HepG2 (cell line): ENCODE data around the gene DNAJC10. TPM values are rescaled to one million over a fixed set of nuclear protein-coding genes. Genes with fewer than 3 reads are reported as not detected.
A peak's percentile ranks its signal among the peaks of the same experiment; 100 is the strongest.

Experiments used
- ATAC-seq: fragments of 200-7000 bp; cut with Tn5 transposase; 3 replicates; pipeline ENCODE4 v1.9.1; 2020; ENCODE audit warnings: mild to moderate bottlenecking, moderate library complexity
- BruUV-seq: library from RNA; stranded (reverse); fragments of 400-500 nt; replicated peaks from 2 replicates; lab custom pipeline; 2021; lab: Mats Ljungman, UMichigan
- CTCF ChIA-PET: fragments of 300-600 bp; formaldehyde crosslinking; extraction: SDS; loops from one replicate; lab custom pipeline; 2021; ENCODE audit warnings: low total read pairs, inconsistent platforms, low intra/inter-chr PET ratio; lab: Yijun Ruan, JAX
- POLR2A ChIA-PET: fragments of 350-600 bp; sonication (Branson Sonifier 250); formaldehyde crosslinking; loops from one replicate; lab custom pipeline; 2020; ENCODE audit warnings: antibody characterized with exemption, inconsistent platforms; lab: Yijun Ruan, JAX
- DNase-seq: peaks from one replicate; pipeline ENCODE4 v3.0.0-alpha.2; 2015; ENCODE audit warnings: low spot score
- FAIRE-seq: peaks from 3 replicates; lab custom pipeline; 2011; peaks lifted over from hg19 to GRCh38; lab: Jason Lieb, UNC
- H2AFZ ChIP-seq: one replicate; pipeline ENCODE4 v1.6.1; 2011; ENCODE audit warnings: low read length, inconsistent platforms
- H3K27ac ChIP-seq: fragments of 300-600 bp; 3 replicates; pipeline ENCODE4 v1.8.0; 2011; ENCODE audit warnings: mixed run types, mild to moderate bottlenecking, mixed read lengths, low read length, inconsistent platforms; ENCODE audit not compliant: insufficient read depth; ENCODE audit errors: extremely low read length
- H3K27me3 ChIP-seq, 2 experiments: fragments of 200-600 bp in 1 of 2; 2 replicates in 1 of 2; 3 replicates in 1 of 2; pipeline versions ENCODE4 v1.6.0 to v1.8.0; 2011; ENCODE audit warnings: low read length in 2 of 2, mild to moderate bottlenecking in 2 of 2, moderate library complexity in 2 of 2, inconsistent platforms in 1 of 2; ENCODE audit not compliant: insufficient read depth in 2 of 2, control insufficient read depth in 1 of 2
- H3K36me3 ChIP-seq, 2 experiments: fragments of 200-600 bp in 1 of 2; replicated peaks in 1 of 2; 2 replicates in 1 of 2; 3 replicates in 1 of 2; pipeline versions ENCODE4 v1.5.1 to v1.8.0; 2011; ENCODE audit warnings: low read length in 2 of 2, inconsistent platforms in 1 of 2; ENCODE audit not compliant: insufficient read depth in 2 of 2, control insufficient read depth in 1 of 2
- H3K4me1 ChIP-seq: 2 replicates; pipeline ENCODE4 v1.5.1; 2012; ENCODE audit warnings: low read length, inconsistent platforms; ENCODE audit not compliant: insufficient read depth
- H3K4me2 ChIP-seq: 2 replicates; pipeline ENCODE4 v1.6.0; 2011; ENCODE audit warnings: low read depth, low read length, inconsistent platforms
- H3K4me3 ChIP-seq, 3 experiments: fragments of 200-600 bp in 1 of 3; sonication (generic), shearing (Covaris generic) in 1 of 3; replicated peaks in 1 of 3; 2 replicates each; pipeline ENCODE4 v1.5.1; 2011 to 2016; ENCODE audit warnings: low read length in 3 of 3, inconsistent platforms in 2 of 3, low read depth in 2 of 3, mild to moderate bottlenecking in 2 of 3, control low read depth in 1 of 3, mixed read lengths in 1 of 3; ENCODE audit not compliant: insufficient read depth in 1 of 3
- H3K79me2 ChIP-seq: one replicate; pipeline ENCODE4 v1.6.1; 2011; ENCODE audit warnings: low read length, inconsistent platforms; ENCODE audit not compliant: insufficient read depth
- H3K9ac ChIP-seq: 2 replicates; pipeline ENCODE4 v1.6.0; 2011; ENCODE audit warnings: mild to moderate bottlenecking, low read depth, low read length, inconsistent platforms; ENCODE audit not compliant: insufficient read depth
- H3K9me3 ChIP-seq: 2 replicates; pipeline ENCODE4 v1.5.1; 2012; ENCODE audit warnings: mild to moderate bottlenecking, low read length
- H4K20me1 ChIP-seq: 2 replicates; pipeline ENCODE4 v1.6.0; 2011; ENCODE audit warnings: inconsistent platforms, mild to moderate bottlenecking, low read length, moderate library complexity; ENCODE audit not compliant: insufficient read depth
- FOXO1 ChIP-seq: sonication (generic); formaldehyde crosslinking; IDR thresholded peaks from 2 replicates; pipeline ENCODE4 v1.4.0; 2020; ENCODE audit warnings: missing genetic modification reagents
- MAFF ChIP-seq: IDR thresholded peaks from 2 replicates; pipeline ENCODE4 v1.6.1; 2011; ENCODE audit warnings: low read depth, low read length, improper control_type of control experiment
- PHF8 ChIP-seq: sonication (generic); formaldehyde crosslinking; IDR thresholded peaks from 2 replicates; pipeline ENCODE4 v1.5.0; 2020; ENCODE audit warnings: missing genetic modification reagents
- RELA ChIP-seq: sonication (generic); formaldehyde crosslinking; IDR thresholded peaks from 2 replicates; pipeline ENCODE4 v1.4.0; 2020; ENCODE audit warnings: missing genetic modification reagents
- SIX1 ChIP-seq: sonication (generic); formaldehyde crosslinking; IDR thresholded peaks from 2 replicates; pipeline ENCODE4 v1.4.0; 2020; ENCODE audit warnings: missing genetic modification reagents, borderline replicate concordance
- TAF15 ChIP-seq: fragments of 200-400 bp; formaldehyde crosslinking; IDR thresholded peaks from one replicate; pipeline ENCODE4 v1.6.1; 2018; ENCODE audit warnings: mild to moderate bottlenecking, low read depth, low read length; ENCODE audit not compliant: poor library complexity, severe bottlenecking
- TBX3 ChIP-seq: fragments of 450-650 bp; IDR thresholded peaks from 2 replicates; pipeline ENCODE4 v1.6.1; 2017; ENCODE audit warnings: antibody characterized with exemption, mild to moderate bottlenecking, inconsistent platforms, borderline replicate concordance
- ZNF44 ChIP-seq: sonication (generic); formaldehyde crosslinking; IDR thresholded peaks from 2 replicates; pipeline ENCODE4 v1.5.1; 2020; ENCODE audit warnings: mild to moderate bottlenecking, missing genetic modification reagents
- ZNF546 ChIP-seq: sonication (generic); formaldehyde crosslinking; conservative IDR thresholded peaks from 2 replicates; pipeline ENCODE4 v1.8.1; 2023; ENCODE audit warnings: mild to moderate bottlenecking, missing genetic modification reagents
- ZNF569 ChIP-seq: sonication (generic); formaldehyde crosslinking; IDR thresholded peaks from 2 replicates; pipeline ENCODE4 v1.5.0; 2020; ENCODE audit warnings: mild to moderate bottlenecking, missing genetic modification reagents, moderate library complexity, borderline replicate concordance
- ZNF577 ChIP-seq: sonication (generic); formaldehyde crosslinking; IDR thresholded peaks from 2 replicates; pipeline ENCODE4 v1.4.0; 2020; ENCODE audit warnings: mild to moderate bottlenecking, low read depth, missing genetic modification reagents, borderline replicate concordance
- ZNF878 ChIP-seq: sonication (generic); formaldehyde crosslinking; IDR thresholded peaks from 2 replicates; pipeline ENCODE4 v1.8.1; 2023; ENCODE audit warnings: mild to moderate bottlenecking, missing genetic modification reagents, moderate library complexity
- WGBS: methylation state at CpG from one replicate; pipeline ENCODE4 v1.1.6; 2017; ENCODE audit warnings: low lambda C conversion rate; 5-methylcytosine and 5-hydroxymethylcytosine counted together
- in situ Hi-C: cut with HindIII; loops from 2 replicates; pipeline ENCODE4 v1.10.0; 2017; ENCODE audit warnings: low pct_unique_long_range_greater_than_20kb; ENCODE audit not compliant: extremely low pct_ligation_motif_present
- intact Hi-C: fragments of 100-400 bp; cut with micrococcal nuclease; formaldehyde crosslinking; loops from one replicate; pipeline ENCODE4 v1.10.0; 2022; ENCODE audit not compliant: unreplicated experiment
- polyA plus RNA-seq, 8 experiments: library from polyadenylated mRNA; depleted of rRNA in 3 of 8; stranded (reverse) in 7 of 8; unstranded in 1 of 8; fragments of >200 nt; fragmentation: Illumina TruSeq in 4 of 8; extraction: Trizol in 4 of 8; gene quantifications; 2 replicates each; pipeline versions ENCODE4 v1.2.1 to v1.2.3, GENCODE V29; 2011 to 2016; ENCODE audit warnings: low read depth in 4 of 8, missing spikeins in 1 of 8, mixed read lengths in 1 of 8; ENCODE audit not compliant: insufficient read depth in 1 of 8
- total RNA-seq, 5 experiments: library from RNA; depleted of rRNA; stranded (reverse); fragments of >200 nt; fragmentation: Illumina TruSeq; extraction: Trizol; gene quantifications; 2 replicates each; pipeline ENCODE4 v1.2.3, GENCODE V29; 2016; ENCODE audit warnings: low read depth in 1 of 5
- TF ChIP-seq, protein P1 (sequence below): sonication (generic); formaldehyde crosslinking; IDR thresholded peaks from 2 replicates; pipeline ENCODE4 v1.4.0; 2020; ENCODE audit warnings: low read depth, mild to moderate bottlenecking, missing genetic modification reagents
- TF ChIP-seq, protein P2 (sequence below): sonication (generic); formaldehyde crosslinking; IDR thresholded peaks from 2 replicates; pipeline ENCODE4 v1.4.0; 2020; ENCODE audit warnings: mild to moderate bottlenecking, missing genetic modification reagents
- TF ChIP-seq, protein P3 (sequence below): sonication (generic); formaldehyde crosslinking; conservative IDR thresholded peaks from 2 replicates; pipeline ENCODE4 v1.4.0; 2020; ENCODE audit warnings: missing genetic modification reagents

Gene DNAJC10
- total and polyA plus RNA-seq, 2 of the 13 experiments (the other 11 are each of a cell fraction or from before 2014, with no cell fraction given) = 44.1 to 178 TPM

DNA sequence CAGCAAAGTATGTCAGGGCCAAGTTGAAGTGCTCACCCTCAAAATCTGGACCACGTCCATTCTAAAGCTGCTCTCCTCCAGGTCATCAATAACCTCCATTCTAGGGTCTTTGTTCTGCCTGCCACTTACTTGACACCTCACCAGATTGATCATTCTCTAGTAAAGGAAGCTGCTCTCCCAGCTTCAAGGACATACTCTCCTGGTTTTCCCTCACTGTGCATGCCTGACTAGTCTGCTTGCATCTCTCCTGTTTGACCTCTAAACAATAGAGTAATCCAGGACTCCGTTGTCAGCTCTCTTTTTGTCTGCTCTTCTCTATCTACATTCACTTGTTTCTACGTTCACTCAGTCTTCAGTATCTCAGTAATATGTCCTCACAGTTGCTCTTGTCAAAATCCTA lies 91.3 kb downstream of the DNAJC10 start:
- H3K36me3 ChIP-seq = no peaks in the 10 kb centered on the region
- no peak overlapping the region for H3K9ac ChIP-seq
- DNase-seq = no peak
- no peaks in the 10 kb centered on the region; a peak in 2 of 5 replicates for H3K27me3 ChIP-seq
- intact Hi-C loops (no loop called here), in situ Hi-C loops (no loop called here)
- no peaks in the 10 kb centered on the region for H3K79me2 ChIP-seq
- H3K9me3 ChIP-seq = no peaks in the 10 kb centered on the region
- H3K4me2 ChIP-seq = no peak overlapping the region
- POLR2A ChIA-PET = no interaction called here
- TF ChIP-seq ZNF546 (CRISPR knock-in tag) (no peak), ZNF569 (CRISPR knock-in tag) (no peak)
- TF ChIP-seq, protein P1, sequence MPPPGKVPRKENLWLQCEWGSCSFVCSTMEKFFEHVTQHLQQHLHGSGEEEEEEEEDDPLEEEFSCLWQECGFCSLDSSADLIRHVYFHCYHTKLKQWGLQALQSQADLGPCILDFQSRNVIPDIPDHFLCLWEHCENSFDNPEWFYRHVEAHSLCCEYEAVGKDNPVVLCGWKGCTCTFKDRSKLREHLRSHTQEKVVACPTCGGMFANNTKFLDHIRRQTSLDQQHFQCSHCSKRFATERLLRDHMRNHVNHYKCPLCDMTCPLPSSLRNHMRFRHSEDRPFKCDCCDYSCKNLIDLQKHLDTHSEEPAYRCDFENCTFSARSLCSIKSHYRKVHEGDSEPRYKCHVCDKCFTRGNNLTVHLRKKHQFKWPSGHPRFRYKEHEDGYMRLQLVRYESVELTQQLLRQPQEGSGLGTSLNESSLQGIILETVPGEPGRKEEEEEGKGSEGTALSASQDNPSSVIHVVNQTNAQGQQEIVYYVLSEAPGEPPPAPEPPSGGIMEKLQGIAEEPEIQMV (CRISPR knock-in tag) = no peak
- no peak overlapping the region for H2AFZ ChIP-seq
- H3K27ac ChIP-seq = no peak overlapping the region
- no TSS peak for BruUV-seq
- peaks cover 13% of the 10 kb centered on the region for H3K4me1 ChIP-seq
- no peaks in the 10 kb centered on the region for H4K20me1 ChIP-seq
- peak; percentile 59 for ATAC-seq
- CTCF ChIA-PET = no interaction called here
- H3K4me3 ChIP-seq = no peak overlapping the region
- FAIRE-seq = no peak
- 24% methylated on average over 3 of the region's 3 CpGs for WGBS

DNA sequence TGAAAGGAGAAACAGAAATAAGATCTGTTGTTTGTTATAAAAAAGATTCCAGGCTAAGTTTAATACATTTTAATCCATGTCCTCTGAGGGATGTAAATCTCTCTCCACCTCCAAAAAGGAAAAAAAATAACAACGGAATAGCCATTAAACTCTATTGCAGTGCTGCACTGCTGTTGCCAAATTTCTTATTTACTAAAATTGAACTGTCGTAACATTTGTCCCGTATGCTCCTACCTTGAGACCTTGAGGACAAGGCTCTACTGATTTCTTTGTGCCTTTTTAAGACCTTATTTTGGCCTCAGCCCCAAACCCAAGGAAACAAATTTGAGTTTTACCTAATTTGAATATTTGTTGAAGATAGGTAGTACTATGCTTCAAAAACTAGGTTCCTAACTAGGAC lies 94.0 kb downstream of the DNAJC10 start:
- 26% methylated on average over 3 of the region's 3 CpGs for WGBS
- Histone ChIP-seq H3K27ac (no peak overlapping the region), H2AFZ (no peak overlapping the region), H3K4me2 (no peak overlapping the region), H4K20me1 (no peaks in the 10 kb centered on the region), H3K9ac (no peak overlapping the region), H3K4me1 (peaks cover 12% of the 10 kb centered on the region), H3K27me3 (no peaks in the 10 kb centered on the region; a peak in 2 of 5 replicates), H3K79me2 (no peaks in the 10 kb centered on the region), H3K4me3 (no peak overlapping the region), H3K36me3 (no peaks in the 10 kb centered on the region), H3K9me3 (no peaks in the 10 kb centered on the region)
- FAIRE-seq = no peak
- CTCF ChIA-PET = no interaction called here
- POLR2A ChIA-PET = no interaction called here
- in situ Hi-C loops = no loop called here
- no peak for DNase-seq
- intact Hi-C loops = no loop called here
- no peak for ATAC-seq
- BruUV-seq = no TSS peak
- TF ChIP-seq ZNF44 (CRISPR knock-in tag) (no peak), RELA (no peak), ZNF577 (CRISPR knock-in tag) (no peak), TBX3 (no peak), TAF15 (no peak), FOXO1 (CRISPR knock-in tag) (no peak), MAFF (no peak), ZNF878 (CRISPR knock-in tag) (no peak), PHF8 (CRISPR knock-in tag) (no peak), SIX1 (CRISPR knock-in tag) (no peak)
- TF ChIP-seq, protein P2, sequence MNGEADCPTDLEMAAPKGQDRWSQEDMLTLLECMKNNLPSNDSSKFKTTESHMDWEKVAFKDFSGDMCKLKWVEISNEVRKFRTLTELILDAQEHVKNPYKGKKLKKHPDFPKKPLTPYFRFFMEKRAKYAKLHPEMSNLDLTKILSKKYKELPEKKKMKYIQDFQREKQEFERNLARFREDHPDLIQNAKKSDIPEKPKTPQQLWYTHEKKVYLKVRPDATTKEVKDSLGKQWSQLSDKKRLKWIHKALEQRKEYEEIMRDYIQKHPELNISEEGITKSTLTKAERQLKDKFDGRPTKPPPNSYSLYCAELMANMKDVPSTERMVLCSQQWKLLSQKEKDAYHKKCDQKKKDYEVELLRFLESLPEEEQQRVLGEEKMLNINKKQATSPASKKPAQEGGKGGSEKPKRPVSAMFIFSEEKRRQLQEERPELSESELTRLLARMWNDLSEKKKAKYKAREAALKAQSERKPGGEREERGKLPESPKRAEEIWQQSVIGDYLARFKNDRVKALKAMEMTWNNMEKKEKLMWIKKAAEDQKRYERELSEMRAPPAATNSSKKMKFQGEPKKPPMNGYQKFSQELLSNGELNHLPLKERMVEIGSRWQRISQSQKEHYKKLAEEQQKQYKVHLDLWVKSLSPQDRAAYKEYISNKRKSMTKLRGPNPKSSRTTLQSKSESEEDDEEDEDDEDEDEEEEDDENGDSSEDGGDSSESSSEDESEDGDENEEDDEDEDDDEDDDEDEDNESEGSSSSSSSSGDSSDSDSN = no peak
- TF ChIP-seq, protein P3, sequence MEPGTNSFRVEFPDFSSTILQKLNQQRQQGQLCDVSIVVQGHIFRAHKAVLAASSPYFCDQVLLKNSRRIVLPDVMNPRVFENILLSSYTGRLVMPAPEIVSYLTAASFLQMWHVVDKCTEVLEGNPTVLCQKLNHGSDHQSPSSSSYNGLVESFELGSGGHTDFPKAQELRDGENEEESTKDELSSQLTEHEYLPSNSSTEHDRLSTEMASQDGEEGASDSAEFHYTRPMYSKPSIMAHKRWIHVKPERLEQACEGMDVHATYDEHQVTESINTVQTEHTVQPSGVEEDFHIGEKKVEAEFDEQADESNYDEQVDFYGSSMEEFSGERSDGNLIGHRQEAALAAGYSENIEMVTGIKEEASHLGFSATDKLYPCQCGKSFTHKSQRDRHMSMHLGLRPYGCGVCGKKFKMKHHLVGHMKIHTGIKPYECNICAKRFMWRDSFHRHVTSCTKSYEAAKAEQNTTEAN (CRISPR knock-in tag) = no peak
